IPS DF 4.7 (cell line): ENCODE measurements around the gene EXOC2.
"Not testable (repeated sequence)": the region's sequence is repeated elsewhere in the genome, so short reads cannot be mapped to it uniquely, and the experiment has no call there.

Source experiments
- DNase-seq: peaks from one replicate; pipeline ENCODE4 v3.0.0-alpha.2; 2013; ENCODE audit warnings: low spot score; ENCODE audit errors: extremely low read depth

Gene EXOC2

GRCh38 chr6:709471-710056 lies 16.6 kb upstream of the EXOC2 start:
- DNase-seq = no peak

- no peak for DNase-seq
These were observed 15.3 kb upstream of the EXOC2 start for GRCh38 chr6:708237-708598.

DNA sequence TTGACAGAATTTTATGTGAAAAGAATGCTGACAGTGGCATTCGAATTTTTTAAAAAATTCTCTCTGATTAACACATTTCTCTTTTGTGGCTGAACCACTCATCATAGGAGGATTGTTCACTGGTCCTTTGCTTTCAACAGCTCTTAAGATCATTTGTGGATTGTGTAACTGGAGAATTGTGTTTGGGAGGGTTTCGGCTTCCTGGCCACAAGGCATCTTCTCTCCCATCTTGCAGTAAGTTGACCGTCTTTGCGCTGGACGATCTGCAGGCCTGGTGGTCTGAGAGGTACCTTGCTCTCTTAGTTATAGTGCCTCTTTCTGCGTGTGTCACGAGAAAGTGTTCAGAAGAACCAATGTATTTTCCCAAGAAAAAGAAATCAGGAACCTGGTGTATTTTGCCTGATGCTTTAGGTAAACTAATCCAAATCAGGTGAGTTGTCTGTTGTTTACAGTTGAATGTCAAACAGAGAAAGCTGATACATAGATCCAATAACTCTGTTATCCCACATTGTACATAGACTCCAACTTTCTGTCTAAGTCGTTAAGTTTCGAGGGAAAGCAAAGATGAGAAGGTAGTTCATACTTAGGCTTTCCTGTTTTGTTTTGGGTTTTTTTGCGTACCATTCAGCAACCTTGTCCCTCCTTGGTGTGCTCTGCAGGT lies 14.8 kb upstream of the EXOC2 start:
- DNase-seq = no peak

- no peak for DNase-seq
These were observed 14.0 kb upstream of the EXOC2 start for GRCh38 chr6:706819-707381.

DNA sequence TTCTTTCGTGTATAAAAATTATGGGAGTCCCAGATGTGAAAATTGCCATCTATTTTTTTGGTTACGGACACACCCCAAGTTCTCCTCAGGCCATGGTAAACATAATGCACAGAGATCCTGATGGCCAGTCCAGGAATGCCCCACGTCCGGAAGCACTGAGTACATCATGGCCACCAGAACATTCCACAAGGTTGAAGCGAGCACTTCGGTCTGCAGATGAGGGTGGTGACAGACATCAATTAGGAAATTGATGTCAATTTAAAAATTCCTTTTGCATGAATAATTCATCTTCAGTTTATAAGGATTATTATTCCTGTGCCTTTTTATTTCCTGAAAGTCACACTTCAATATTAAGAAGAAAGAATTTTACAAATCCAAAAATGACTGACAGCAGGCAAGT lies 13.2 kb upstream of the EXOC2 start:
- DNase-seq = no peak

- DNase-seq = no peak
These were observed 12.1 kb upstream of the EXOC2 start for GRCh38 chr6:705047-705446.

GRCh38 chr6:704046-704445 lies 11.1 kb upstream of the EXOC2 start:
- no peak for DNase-seq

GRCh38 chr6:703552-703951 lies 10.6 kb upstream of the EXOC2 start:
- DNase-seq = no peak

DNA sequence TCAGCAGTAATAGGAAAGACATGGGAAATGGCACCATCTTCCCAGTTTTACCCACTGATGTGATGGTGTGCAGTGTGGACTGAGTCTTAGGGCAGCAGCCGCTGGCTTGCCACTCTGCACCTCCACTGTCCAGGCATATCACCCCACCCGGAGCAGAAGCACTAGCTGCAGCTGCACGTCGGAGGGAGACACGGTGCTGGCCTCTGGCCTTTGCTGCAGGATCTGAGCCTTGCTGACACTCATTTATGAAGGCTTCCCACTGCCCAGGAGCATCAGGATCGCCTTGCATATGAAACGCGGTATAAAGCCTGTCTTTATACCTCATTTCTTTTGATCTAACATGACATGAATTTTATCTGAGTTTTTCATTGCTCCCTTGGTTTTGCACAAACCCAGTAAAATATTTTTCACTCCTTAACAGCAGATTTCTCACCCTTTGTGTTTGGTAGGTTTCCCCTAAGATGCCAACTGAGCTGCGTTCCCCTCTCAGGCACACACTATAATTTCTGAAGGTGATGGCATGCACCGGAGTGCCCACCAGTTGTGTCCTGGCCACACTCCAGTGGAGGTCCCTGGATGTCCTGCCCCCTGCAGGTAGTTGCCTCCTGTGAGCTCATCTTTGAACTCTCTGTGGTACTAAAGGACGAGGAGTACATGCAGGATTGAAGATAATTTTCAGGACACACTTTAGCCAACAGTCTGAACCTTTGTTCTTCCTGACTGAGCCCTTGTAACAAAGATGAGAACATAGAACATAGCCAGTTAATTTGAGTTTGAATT lies 9.0 kb upstream of the EXOC2 start:
- DNase-seq = no peak

GRCh38 chr6:701215-701614 lies 8.3 kb upstream of the EXOC2 start:
- no peak for DNase-seq

DNA sequence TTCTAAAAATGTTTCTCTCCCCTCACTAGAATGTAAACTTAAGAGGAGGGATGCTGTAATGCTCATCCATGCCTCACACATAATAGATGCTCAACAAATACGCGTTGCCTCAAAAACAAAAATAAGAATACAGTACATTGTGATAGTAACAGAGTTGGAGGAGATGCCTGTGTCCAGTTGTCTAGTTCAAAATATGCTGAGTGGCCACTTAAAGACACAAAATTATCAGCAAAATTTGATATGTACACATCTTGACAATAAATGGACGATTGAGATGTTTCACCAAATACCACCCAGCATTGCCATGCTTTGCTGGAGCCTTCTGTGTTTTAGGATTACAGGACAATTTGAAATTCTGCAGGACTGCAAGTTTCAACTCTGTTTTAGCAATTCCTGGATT lies 7.6 kb upstream of the EXOC2 start:
- no peak for DNase-seq

DNA sequence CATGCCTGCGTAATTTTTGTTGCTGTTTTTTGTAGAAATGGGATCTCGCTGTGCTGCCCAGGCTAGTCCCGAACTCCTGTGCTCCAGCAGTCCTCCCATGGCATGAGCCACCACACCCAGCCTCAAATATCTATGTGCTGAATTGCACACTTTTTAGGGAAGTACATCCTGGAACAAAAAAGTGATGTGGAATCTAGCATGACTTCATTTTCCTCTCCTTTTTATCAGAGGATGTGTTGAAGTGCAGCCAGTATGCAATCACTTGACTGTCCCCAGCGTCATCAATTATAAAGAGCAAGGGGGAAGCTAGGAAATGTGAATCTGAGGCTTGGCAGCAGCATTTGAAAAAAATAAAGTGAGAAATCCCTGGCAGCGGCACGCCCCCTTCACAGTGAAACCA lies 6.4 kb upstream of the EXOC2 start:
- DNase-seq = no peak

DNA sequence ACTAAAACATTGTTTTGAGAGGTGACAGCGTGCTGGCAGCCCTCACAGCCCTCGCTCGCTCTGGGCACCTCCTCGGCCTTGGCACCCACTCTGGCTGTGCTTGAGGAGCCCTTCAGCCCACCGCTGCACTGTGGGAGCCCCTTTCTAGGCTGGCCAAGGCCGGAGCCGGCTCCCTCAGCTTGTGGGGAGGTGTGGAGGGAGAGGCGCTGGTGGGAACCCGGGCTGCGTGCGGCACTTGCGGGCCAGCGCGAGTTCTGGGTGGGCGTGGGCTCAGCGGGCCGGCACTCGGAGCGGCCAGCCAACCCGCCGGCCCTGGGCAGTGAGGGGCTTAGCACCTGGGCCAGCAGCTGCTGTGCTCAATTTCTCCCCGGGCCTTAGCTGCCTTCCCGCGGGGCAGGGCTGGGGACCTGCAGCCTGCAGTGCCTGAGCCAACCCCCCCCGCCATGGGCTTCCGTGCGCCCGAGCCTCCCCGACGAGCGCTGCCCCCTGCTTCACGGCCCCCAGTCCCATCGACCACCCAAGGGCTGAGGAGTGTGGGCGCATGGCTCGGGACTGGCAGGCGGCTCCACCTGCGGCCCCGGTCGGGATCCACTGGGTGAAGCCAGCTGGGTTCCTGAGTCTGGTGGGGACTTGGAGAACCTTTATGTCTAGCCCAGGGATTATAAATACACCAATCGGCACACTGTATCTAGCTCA lies 1.6 kb upstream of the EXOC2 start:
- DNase-seq = not testable (repeated sequence)

DNA sequence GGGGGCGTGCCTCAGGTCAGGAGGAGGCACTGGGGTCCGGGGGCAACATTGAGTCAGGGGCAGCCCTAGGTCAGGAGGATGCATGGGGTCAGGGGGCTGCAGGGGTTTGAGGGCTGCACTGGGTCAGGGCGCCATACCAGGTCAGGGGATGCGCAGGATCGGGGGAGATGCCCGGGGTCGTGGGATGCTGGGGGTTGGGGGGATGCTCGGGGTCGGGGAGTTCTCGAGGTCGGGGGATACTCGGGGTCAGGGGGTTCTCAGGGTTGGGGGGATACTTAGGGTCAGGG lies 727 bp upstream of the EXOC2 start:
- no peak for DNase-seq

- DNase-seq = no peak
These were observed 535 bp downstream of the EXOC2 start for GRCh38 chr6:692356-692851.

GRCh38 chr6:689223-689622 lies 3.7 kb downstream of the EXOC2 start:
- DNase-seq = no peak

GRCh38 chr6:686497-686896 lies 6.4 kb downstream of the EXOC2 start:
- DNase-seq = no peak

DNA sequence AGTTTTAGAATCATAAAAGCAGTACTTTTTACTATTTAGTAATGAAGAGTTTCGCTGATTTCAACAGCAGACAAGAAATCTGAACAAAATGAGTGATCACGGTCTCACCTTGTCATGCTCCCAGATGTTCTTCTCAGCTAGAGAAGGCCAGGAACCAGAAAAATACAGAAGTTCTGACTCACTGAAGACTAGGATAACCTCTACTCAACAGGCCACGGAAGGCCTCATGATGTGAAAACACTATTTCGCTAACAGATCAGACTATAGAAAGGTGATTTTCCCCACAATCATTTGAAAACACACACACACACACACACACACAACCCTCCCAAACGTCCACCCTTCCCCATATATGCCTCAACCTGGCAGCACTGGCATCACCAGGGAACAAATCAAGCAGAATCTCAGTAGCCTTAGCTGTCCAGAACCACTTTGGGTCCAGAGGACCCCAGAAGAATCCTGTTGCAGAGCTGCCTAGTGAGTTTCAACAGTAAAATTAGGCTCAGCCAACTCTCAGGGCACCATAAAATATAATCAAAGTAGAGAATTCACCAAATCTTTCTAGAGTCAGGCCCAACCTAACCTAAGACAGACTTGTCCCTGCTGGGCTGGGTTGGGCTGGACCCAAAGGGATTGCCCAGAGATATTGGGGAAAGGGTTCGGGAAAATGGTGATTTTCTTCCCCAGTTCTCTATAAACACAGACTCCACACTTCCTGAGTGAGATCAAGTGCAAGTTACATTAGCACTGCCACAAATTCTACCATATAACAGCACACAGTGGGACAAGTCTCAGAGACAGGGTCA lies 7.9 kb downstream of the EXOC2 start:
- DNase-seq = no peak

DNA sequence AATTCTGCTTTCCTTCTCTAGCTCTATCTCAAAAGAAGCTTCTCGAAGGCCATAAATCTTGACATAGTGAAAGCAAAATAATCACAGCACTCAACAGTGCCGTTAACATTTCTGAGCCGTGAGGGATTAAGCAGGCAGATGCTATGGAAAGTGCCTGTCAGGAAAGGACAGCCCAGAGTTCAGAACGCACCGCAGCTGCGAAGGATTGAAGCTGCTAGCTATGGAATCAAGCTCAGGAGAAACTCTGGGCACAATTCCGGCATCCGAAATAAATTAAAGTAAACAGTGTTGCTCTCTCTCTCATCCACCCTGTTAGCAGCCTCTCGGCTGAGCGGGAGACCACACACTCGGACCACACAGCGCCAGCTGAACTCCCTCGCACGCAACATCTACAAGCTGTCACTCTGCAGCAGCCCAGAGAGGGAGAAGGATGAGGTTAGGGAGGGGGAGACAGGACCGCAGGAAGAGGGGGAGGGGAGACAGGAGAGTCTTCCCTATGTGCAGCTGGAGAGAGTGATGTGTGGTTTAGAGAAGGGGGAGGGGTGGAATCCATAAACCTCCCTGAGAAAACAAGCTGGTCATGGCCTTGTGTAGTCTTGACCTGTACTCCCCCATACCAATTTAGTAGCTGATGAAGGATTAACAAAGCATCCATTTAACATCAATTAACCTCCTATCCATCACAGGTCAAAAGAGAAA lies 9.0 kb downstream of the EXOC2 start:
- no peak for DNase-seq

DNA sequence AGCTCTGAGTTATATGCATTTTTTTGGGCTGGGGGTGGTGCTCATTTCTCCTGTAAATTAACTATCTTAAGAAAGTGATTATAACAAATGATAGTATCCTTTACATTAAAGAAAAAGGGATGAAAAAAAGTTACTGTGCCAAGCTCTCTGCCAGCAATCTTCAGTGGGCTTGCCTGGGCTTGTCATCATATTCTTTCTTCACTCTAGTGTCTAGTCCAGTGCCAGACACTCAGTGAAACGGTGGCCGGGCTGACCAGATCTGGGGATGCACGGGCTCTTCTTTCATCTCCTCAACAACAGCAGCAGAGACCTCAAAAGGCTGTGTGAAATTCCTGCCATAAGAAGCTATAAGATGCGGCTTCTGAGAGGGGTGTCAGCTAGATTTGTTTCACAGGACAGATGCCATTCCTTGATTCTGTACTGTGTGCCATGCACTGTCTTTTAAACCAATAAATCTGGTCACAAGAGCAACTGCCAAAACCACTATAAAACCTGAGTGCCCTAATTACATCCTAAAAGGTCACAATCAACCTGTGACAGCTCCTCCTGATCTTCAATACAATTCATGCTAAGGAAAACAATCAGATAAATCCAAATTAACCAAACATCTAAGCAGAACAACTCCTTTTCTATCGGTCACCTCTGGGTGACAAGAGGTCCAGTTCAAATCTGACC lies 12.1 kb downstream of the EXOC2 start:
- DNase-seq = no peak
